ENCODE measurements around the gene HCFC1R1. TPM values are rescaled to one million over a fixed set of nuclear protein-coding genes. Genes with fewer than 3 reads are reported as not detected.

Gene HCFC1R1
- total and polyA plus RNA-seq, 2 experiments from 2014 or later: 35.7 to 158 TPM

GRCh38 chr16:3017794-3018506 lies 5.8 kb downstream of the HCFC1R1 start, which contains the start of gene CLDN6:
Gene CLDN6, minus strand, starts transcription at chr16:3018183. Its CDS starts 2,162 bp downstream, at chr16:3016021.
- WGBS (ENCODE audit: low lambda C conversion rate, missing lambda C conversion rate): 2% methylated on average over 26 of the region's 52 CpGs
- no peaks in the 10 kb centered on the region for H3K9me3 ChIP-seq (ENCODE audit: low read depth)
- H3K4me3 ChIP-seq: peak within 1 kb of the TSS; percentile 42
- H3K36me3 ChIP-seq (replicated peaks; ENCODE audit: insufficient read depth, low read depth): no peaks in the 10 kb centered on the region
- peaks cover 21% of the 10 kb centered on the region for H3K4me1 ChIP-seq (ENCODE audit: insufficient read depth)
- peak; percentile 94 for DNase-seq (ENCODE audit: low spot score)
- peaks cover 6% of the 10 kb centered on the region for H4K20me1 ChIP-seq (ENCODE audit: insufficient read depth, poor library complexity, severe bottlenecking)
- H3K27ac ChIP-seq: peak within 1 kb of the TSS; percentile 98
- no peak for TF ChIP-seq EZH2 (IDR thresholded peaks at IDR 0.05; ENCODE audit: borderline replicate concordance)
- no peak for TF ChIP-seq EZH2phosphoT487 (IDR thresholded peaks at IDR 0.05; ENCODE audit: low read depth, severe bottlenecking, unreplicated experiment)
- TF ChIP-seq CTCF (IDR thresholded peaks at IDR 0.05; ENCODE audit: poor library complexity): peak; percentile 63
- H3K9me2 ChIP-seq (replicated peaks; ENCODE audit: insufficient read depth): no peaks in the 10 kb centered on the region
- no peak within 1 kb of the TSS for H2AFZ ChIP-seq
- H3K4me2 ChIP-seq: peak within 1 kb of the TSS; percentile 78
- H3K27me3 ChIP-seq: peaks cover 7% of the 10 kb centered on the region
- H3K79me2 ChIP-seq: peaks cover 29% of the 10 kb centered on the region

GRCh38 chr16:3017344-3017743 lies 6.4 kb downstream of the HCFC1R1 start:
- peaks cover 28% of the 10 kb centered on the region for H3K79me2 ChIP-seq
- H3K27ac ChIP-seq: peak overlapping the region; percentile 98
- no peaks in the 10 kb centered on the region for H3K9me2 ChIP-seq (replicated peaks; ENCODE audit: insufficient read depth)
- no peaks in the 10 kb centered on the region for H3K9me3 ChIP-seq (ENCODE audit: low read depth)
- H3K4me3 ChIP-seq: peak overlapping the region; percentile 42
- H4K20me1 ChIP-seq (ENCODE audit: insufficient read depth, poor library complexity, severe bottlenecking): peaks cover 6% of the 10 kb centered on the region
- H3K4me1 ChIP-seq (ENCODE audit: insufficient read depth): peaks cover 22% of the 10 kb centered on the region
- DNase-seq (ENCODE audit: low spot score): no peak
- no peak overlapping the region for H2AFZ ChIP-seq
- no peaks in the 10 kb centered on the region for H3K36me3 ChIP-seq (replicated peaks; ENCODE audit: insufficient read depth, low read depth)
- peaks cover 7% of the 10 kb centered on the region for H3K27me3 ChIP-seq
- WGBS (ENCODE audit: low lambda C conversion rate, missing lambda C conversion rate): 12% methylated on average over 20 of the region's 20 CpGs
- peak overlapping the region; percentile 78 for H3K4me2 ChIP-seq
- TF ChIP-seq EZH2 (IDR thresholded peaks at IDR 0.05; ENCODE audit: borderline replicate concordance): no peak
- no peak for TF ChIP-seq CTCF (IDR thresholded peaks at IDR 0.05; ENCODE audit: poor library complexity)
- TF ChIP-seq EZH2phosphoT487 (IDR thresholded peaks at IDR 0.05; ENCODE audit: low read depth, severe bottlenecking, unreplicated experiment): no peak

- Histone ChIP-seq H3K27ac (no peak overlapping the region), H2AFZ (no peak overlapping the region), H3K36me3 (replicated peaks; ENCODE audit: insufficient read depth, low read depth) (no peaks in the 10 kb centered on the region), H3K4me2 (peak overlapping the region; percentile 57), H3K9me3 (ENCODE audit: low read depth) (no peaks in the 10 kb centered on the region), H3K4me3 (no peak overlapping the region), H3K4me1 (ENCODE audit: insufficient read depth) (peaks cover 25% of the 10 kb centered on the region), H3K79me2 (peaks cover 28% of the 10 kb centered on the region), H3K27me3 (peaks cover 7% of the 10 kb centered on the region), H3K9me2 (replicated peaks; ENCODE audit: insufficient read depth) (no peaks in the 10 kb centered on the region), H4K20me1 (ENCODE audit: insufficient read depth, poor library complexity, severe bottlenecking) (peaks cover 6% of the 10 kb centered on the region)
- TF ChIP-seq CTCF (IDR thresholded peaks at IDR 0.05; ENCODE audit: poor library complexity) (no peak), EZH2 (IDR thresholded peaks at IDR 0.05; ENCODE audit: borderline replicate concordance) (no peak), EZH2phosphoT487 (IDR thresholded peaks at IDR 0.05; ENCODE audit: low read depth, severe bottlenecking, unreplicated experiment) (no peak)
- 79% methylated on average over 13 of the region's 13 CpGs for whole genome bisulfite sequencing (ENCODE audit: low lambda C conversion rate, missing lambda C conversion rate)
- no peak for DNase-seq (ENCODE audit: low spot score)
Measured at GRCh38 chr16:3015865-3016521, 7.7 kb downstream of the HCFC1R1 start.

Measured in hepatocyte (in vitro differentiated cells).